B cell (primary cell): ENCODE data around the gene SPATA3. TPM values are rescaled to one million over a fixed set of nuclear protein-coding genes. Genes with fewer than 3 reads are reported as not detected.

Source experiments
- ATAC-seq: fragments of 200-7000 bp; cut with Tn5 transposase; one replicate; pipeline ENCODE4 v1.10.0; 2021; ENCODE audit warnings: low read depth, mild to moderate bottlenecking, moderate number of reproducible peaks, moderate library complexity
- CTCF ChIA-PET: fragments of 350-600 bp; sonication (Branson Sonifier 250); formaldehyde crosslinking; loops from one replicate; lab custom pipeline; 2021; ENCODE audit warnings: antibody characterized with exemption, inconsistent platforms; lab: Charles Lee
- POLR2A ChIA-PET: fragments of 350-600 bp; sonication (Branson Sonifier 250); formaldehyde crosslinking; loops from one replicate; lab custom pipeline; 2021; ENCODE audit warnings: antibody characterized with exemption; lab: Charles Lee
- DNase-seq: peaks from one replicate; pipeline ENCODE4 v3.0.0; 2013
- H2AFZ ChIP-seq: 2 replicates; pipeline ENCODE4 v1.6.1; 2012; ENCODE audit warnings: mild to moderate bottlenecking, low read depth, low read length; ENCODE audit not compliant: insufficient read depth, poor library complexity, severe bottlenecking
- H3K27ac ChIP-seq, 2 donors: 1 replicate in 1 of 2; 2 replicates in 1 of 2; pipeline ENCODE4 v1.5.1; 2012 to 2013; ENCODE audit warnings: low read length in 2 of 2, mild to moderate bottlenecking in 2 of 2, moderate library complexity in 1 of 2
- H3K27me3 ChIP-seq, 4 experiments: fragments of 200-600 bp in 1 of 4; sonication (generic) in 1 of 4; replicated peaks in 1 of 4; 1 replicate in 2 of 4; 2 replicates in 2 of 4; pipeline versions ENCODE4 v1.6.1 to v1.7.0; 2013 to 2016; ENCODE audit warnings: low read length in 3 of 4, mild to moderate bottlenecking in 2 of 4, mixed read lengths in 1 of 4, moderate library complexity in 1 of 4; ENCODE audit not compliant: insufficient read depth in 4 of 4, control insufficient read depth in 3 of 4; ENCODE audit errors: control extremely low read depth in 1 of 4
- H3K36me3 ChIP-seq, 2 experiments: replicated peaks in 1 of 2; 1 replicate in 1 of 2; 2 replicates in 1 of 2; pipeline versions ENCODE4 v1.6.1 to v1.7.1; 2013; ENCODE audit warnings: low read length in 1 of 2; ENCODE audit not compliant: insufficient read depth in 2 of 2, control insufficient read depth in 1 of 2; ENCODE audit errors: control extremely low read depth in 1 of 2, extremely low read depth in 1 of 2
- H3K4me1 ChIP-seq, 2 donors: fragments of 200-600 bp in 1 of 2; sonication (generic) in 1 of 2; 1 replicate in 1 of 2; 2 replicates in 1 of 2; pipeline versions ENCODE4 v1.5.1 to v1.6.1; 2013 to 2017; ENCODE audit warnings: low read length in 2 of 2; ENCODE audit not compliant: control insufficient read depth in 2 of 2, insufficient read depth in 2 of 2
- H3K4me2 ChIP-seq: replicated peaks from 2 replicates; pipeline ENCODE3; 2012; ENCODE audit warnings: mild to moderate bottlenecking, low read depth, low read length; ENCODE audit not compliant: poor library complexity, severe bottlenecking
- H3K4me3 ChIP-seq, 5 experiments: fragments of 200-600 bp in 1 of 5; sonication (generic) in 1 of 5; 1 replicate in 3 of 5; 2 replicates in 2 of 5; pipeline versions ENCODE4 v1.5.1 to v1.7.0; 2011 to 2016; ENCODE audit warnings: low read length in 4 of 5, mild to moderate bottlenecking in 4 of 5, low read depth in 2 of 5, control low read depth in 1 of 5, moderate library complexity in 1 of 5; ENCODE audit not compliant: insufficient read depth in 1 of 5; ENCODE audit errors: control extremely low read depth in 1 of 5, extremely low read depth in 1 of 5
- H3K79me2 ChIP-seq: fragments of 200-600 bp; sonication (generic); one replicate; pipeline ENCODE4 v1.6.0; 2016; ENCODE audit warnings: low read length; ENCODE audit not compliant: control insufficient read depth, insufficient read depth
- H3K9ac ChIP-seq: fragments of 200-600 bp; sonication (generic); 2 replicates; pipeline ENCODE4 v1.6.1; 2017; ENCODE audit warnings: mild to moderate bottlenecking, low read length, moderate library complexity
- H3K9me3 ChIP-seq, 3 donors: one replicate each; pipeline versions ENCODE4 v1.6.1 to v1.7.1; 2013; ENCODE audit warnings: low read length in 2 of 3; ENCODE audit not compliant: control insufficient read depth in 2 of 3, insufficient read depth in 1 of 3; ENCODE audit errors: control extremely low read depth in 1 of 3
- H4K20me1 ChIP-seq: 2 replicates; pipeline ENCODE4 v1.6.0; 2012; ENCODE audit warnings: mild to moderate bottlenecking, low read length; ENCODE audit not compliant: insufficient read depth, control insufficient read depth, poor library complexity, severe bottlenecking
- H3K27ac Mint-ChIP-seq: one replicate; pipeline ENCODE4 v1.8.0; 2021; ENCODE audit warnings: mixed read lengths
- H3K27me3 Mint-ChIP-seq: one replicate; pipeline ENCODE4 v1.8.0; 2021; ENCODE audit warnings: mixed read lengths
- H3K4me1 Mint-ChIP-seq: one replicate; pipeline ENCODE4 v1.8.0; 2021; ENCODE audit warnings: mixed read lengths
- H3K4me3 Mint-ChIP-seq: one replicate; pipeline ENCODE4 v1.8.0; 2021; ENCODE audit warnings: mixed read lengths
- H3K9me3 Mint-ChIP-seq: one replicate; pipeline ENCODE4 v1.8.0; 2022; ENCODE audit warnings: mixed read lengths; ENCODE audit not compliant: insufficient read depth
- EZH2 ChIP-seq: IDR thresholded peaks from 2 replicates; pipeline ENCODE4 v1.6.1; 2012; ENCODE audit warnings: borderline replicate concordance, low read depth, mild to moderate bottlenecking, moderate library complexity, low read length; ENCODE audit not compliant: insufficient read depth, poor library complexity, severe bottlenecking
- whole genome bisulfite sequencing: methylation state at CpG from one replicate; pipeline ENCODE4 v1.1.5; 2013; ENCODE audit warnings: missing lambda C conversion rate; ENCODE audit not compliant: insufficient coverage; 5-methylcytosine and 5-hydroxymethylcytosine counted together
- intact Hi-C: fragments of 100-400 bp; cut with micrococcal nuclease; formaldehyde crosslinking; loops from one replicate; pipeline ENCODE4 v1.10.0; 2022
- polyA plus RNA-seq: library from polyadenylated mRNA; depleted of rRNA; stranded (reverse); fragments of >200 nt; gene quantifications from 2 replicates; pipeline ENCODE4 v1.2.3, GENCODE V29; 2012
- total RNA-seq, 2 donors: library from RNA; stranded (reverse); fragments of 120-200 nt in 1 of 2; gene quantifications; 1 replicate in 1 of 2; 2 replicates in 1 of 2; pipeline versions ENCODE4 v1.2.3 to v1.2.4, GENCODE V29; 2013 to 2022
- TF ChIP-seq, protein P1 (sequence below): fragments of 200-600 bp; IDR thresholded peaks from one replicate; pipeline ENCODE4 v1.8.0; 2022; ENCODE audit warnings: antibody characterized with exemption, mild to moderate bottlenecking

SPATA3 gene
- total and polyA plus RNA-seq, 2 donors (not counting 1 experiment from before 2014, with no cell fraction given): not detected

DNA sequence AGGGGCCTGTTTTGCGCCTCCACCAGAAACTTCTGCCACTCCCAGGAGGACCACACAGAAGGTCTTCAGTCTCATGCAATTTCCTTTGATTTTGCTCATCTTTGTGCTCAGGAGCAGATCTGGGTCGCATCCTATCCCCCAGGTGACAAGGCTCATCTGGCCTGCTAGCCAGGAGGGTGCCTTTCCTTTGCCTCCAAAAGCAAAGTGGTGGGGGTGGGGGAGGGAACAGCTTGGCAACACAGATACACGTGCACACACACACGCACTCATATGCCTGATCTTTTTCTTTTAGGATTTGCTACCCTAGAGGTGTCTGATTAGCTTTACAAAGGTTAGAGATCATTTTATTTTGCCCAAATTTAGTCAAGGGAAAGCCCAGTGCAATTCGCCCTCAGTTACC is 13.8 kb upstream of the SPATA3 start:
- peaks cover 5 to 6% of the 10 kb centered on the region in 2 donors for H3K4me1 ChIP-seq
- TF ChIP-seq EZH2: no peak
- TF ChIP-seq, protein P1, sequence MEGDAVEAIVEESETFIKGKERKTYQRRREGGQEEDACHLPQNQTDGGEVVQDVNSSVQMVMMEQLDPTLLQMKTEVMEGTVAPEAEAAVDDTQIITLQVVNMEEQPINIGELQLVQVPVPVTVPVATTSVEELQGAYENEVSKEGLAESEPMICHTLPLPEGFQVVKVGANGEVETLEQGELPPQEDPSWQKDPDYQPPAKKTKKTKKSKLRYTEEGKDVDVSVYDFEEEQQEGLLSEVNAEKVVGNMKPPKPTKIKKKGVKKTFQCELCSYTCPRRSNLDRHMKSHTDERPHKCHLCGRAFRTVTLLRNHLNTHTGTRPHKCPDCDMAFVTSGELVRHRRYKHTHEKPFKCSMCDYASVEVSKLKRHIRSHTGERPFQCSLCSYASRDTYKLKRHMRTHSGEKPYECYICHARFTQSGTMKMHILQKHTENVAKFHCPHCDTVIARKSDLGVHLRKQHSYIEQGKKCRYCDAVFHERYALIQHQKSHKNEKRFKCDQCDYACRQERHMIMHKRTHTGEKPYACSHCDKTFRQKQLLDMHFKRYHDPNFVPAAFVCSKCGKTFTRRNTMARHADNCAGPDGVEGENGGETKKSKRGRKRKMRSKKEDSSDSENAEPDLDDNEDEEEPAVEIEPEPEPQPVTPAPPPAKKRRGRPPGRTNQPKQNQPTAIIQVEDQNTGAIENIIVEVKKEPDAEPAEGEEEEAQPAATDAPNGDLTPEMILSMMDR: no peak
- DNase-seq (no peak), ATAC-seq (no peak)
- Mint-ChIP-seq H3K4me3 (no peak overlapping the region), H3K27me3 (peaks cover 10% of the 10 kb centered on the region), H3K4me1 (peaks cover 7% of the 10 kb centered on the region), H3K9me3 (no peaks in the 10 kb centered on the region), H3K27ac (no peak overlapping the region)
- no peaks in the 10 kb centered on the region for H3K79me2 ChIP-seq
- no peak overlapping the region for H2AFZ ChIP-seq
- no peaks in the 10 kb centered on the region for H4K20me1 ChIP-seq
- H3K27ac ChIP-seq: no peak overlapping the region
- H3K9me3 ChIP-seq: no peaks in the 10 kb centered on the region
- ChIA-PET POLR2A (no interaction called here), CTCF (interaction anchor here (0.9 to 8.7 kb wide), 3 partner anchors 80 to 158 kb away, joined by 3 to 93 read pairs (median 12); no protein-coding TSS in a partner anchor)
- no peak overlapping the region for H3K9ac ChIP-seq
- no peak overlapping the region for H3K4me3 ChIP-seq
- H3K36me3 ChIP-seq: no peaks in the 10 kb centered on the region
- intact Hi-C loops: no loop called here
- no peak overlapping the region for H3K4me2 ChIP-seq
- 100% methylated on average over 1 of the region's 5 CpGs for WGBS
- H3K27me3 ChIP-seq: peaks cover 0 to 6% (median 0%) of the 10 kb centered on the region in 4 experiments

DNA sequence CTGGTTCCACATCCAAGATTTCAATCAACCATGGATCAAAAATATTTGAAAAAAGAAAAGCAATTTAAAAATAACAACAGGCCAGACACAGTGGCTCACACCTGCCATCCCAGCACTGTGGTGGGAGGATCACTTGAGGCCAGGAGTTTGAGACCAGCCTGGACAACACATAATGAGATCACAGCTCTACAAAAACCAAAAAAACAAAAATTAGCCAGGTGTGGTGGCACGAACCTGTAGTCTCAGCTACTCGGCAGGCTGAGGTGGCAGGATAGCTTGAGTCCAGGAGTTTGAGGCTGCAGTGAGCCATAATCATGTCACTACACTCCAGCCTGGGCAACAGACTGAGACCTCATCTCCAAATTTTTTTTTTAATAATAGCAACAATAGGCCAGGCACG is 13.4 kb upstream of the SPATA3 start:
- no peak overlapping the region for H3K4me3 ChIP-seq
- WGBS: 69% methylated on average over 2 of the region's 3 CpGs
- H4K20me1 ChIP-seq: no peaks in the 10 kb centered on the region
- DNase-seq (no peak), ATAC-seq (no peak)
- no peak overlapping the region for H3K27ac ChIP-seq
- no peak overlapping the region for H3K27ac Mint-ChIP-seq
- no peak overlapping the region for H3K4me2 ChIP-seq
- intact Hi-C loops: no loop called here
- ChIA-PET CTCF (interaction anchor here (0.9 to 8.7 kb wide), 3 partner anchors 81 to 159 kb away, joined by 3 to 93 read pairs (median 12); no protein-coding TSS in a partner anchor), POLR2A (no interaction called here)
- H3K4me3 Mint-ChIP-seq: no peak overlapping the region
- H2AFZ ChIP-seq: no peak overlapping the region
- H3K9me3 ChIP-seq: no peaks in the 10 kb centered on the region
- H3K9ac ChIP-seq: no peak overlapping the region
- peaks cover 6 to 8% of the 10 kb centered on the region in 2 donors for H3K4me1 ChIP-seq
- H3K27me3 ChIP-seq: peaks cover 0 to 6% (median 0%) of the 10 kb centered on the region in 4 experiments
- no peaks in the 10 kb centered on the region for H3K9me3 Mint-ChIP-seq
- H3K79me2 ChIP-seq: no peaks in the 10 kb centered on the region
- H3K27me3 Mint-ChIP-seq: peaks cover 6% of the 10 kb centered on the region
- H3K36me3 ChIP-seq: no peaks in the 10 kb centered on the region
- TF ChIP-seq EZH2: no peak
- TF ChIP-seq, protein P1: no peak
- peaks cover 7% of the 10 kb centered on the region for H3K4me1 Mint-ChIP-seq
